Measurements from ENCODE around the gene BEND7.

The BEND7 gene

GRCh38 chr10:13401142-13401541 lies 127.7 kb downstream of the BEND7 start:
- no peak for TF ChIP-seq CTCF (conservative IDR thresholded peaks at IDR 0.05; ENCODE audit: low read depth)
- ChIA-PET CTCF (interaction anchor here (0.6 kb wide), 1 partner anchor 168 kb away, joined by 7 read pairs; no protein-coding TSS in a partner anchor), POLR2A (ENCODE audit: low non-redundant PET) (no interaction called here)
- DNase-seq (ENCODE audit: low spot score), result no peak
- no peak overlapping the region for H3K27ac ChIP-seq

- ChIA-PET CTCF (no interaction called here), POLR2A (ENCODE audit: low non-redundant PET) (no interaction called here)
- no peak overlapping the region for H3K27ac ChIP-seq
- no peak for TF ChIP-seq CTCF (conservative IDR thresholded peaks at IDR 0.05; ENCODE audit: low read depth)
- DNase-seq (ENCODE audit: low spot score), result no peak
Measured at GRCh38 chr10:13400196-13400965, 128.4 kb downstream of the BEND7 start.

GRCh38 chr10:13399752-13400151 lies 129.1 kb downstream of the BEND7 start:
- ChIA-PET POLR2A (ENCODE audit: low non-redundant PET) (no interaction called here), CTCF (no interaction called here)
- DNase-seq (ENCODE audit: low spot score), result no peak
- no peak overlapping the region for H3K27ac ChIP-seq
- TF ChIP-seq CTCF (conservative IDR thresholded peaks at IDR 0.05; ENCODE audit: low read depth), result no peak

- TF ChIP-seq CTCF (conservative IDR thresholded peaks at IDR 0.05; ENCODE audit: low read depth), result no peak
- POLR2A ChIA-PET (ENCODE audit: low non-redundant PET), result no interaction called here
- CTCF ChIA-PET, result no interaction called here
- no peak for DNase-seq (ENCODE audit: low spot score)
- H3K27ac ChIP-seq, result no peak overlapping the region
Measured at GRCh38 chr10:13399236-13399635, 129.6 kb downstream of the BEND7 start.

- CTCF ChIA-PET, result no interaction called here
- TF ChIP-seq CTCF (conservative IDR thresholded peaks at IDR 0.05; ENCODE audit: low read depth), result no peak
- H3K27ac ChIP-seq, result no peak overlapping the region
- POLR2A ChIA-PET (ENCODE audit: low non-redundant PET), result no interaction called here
- no peak for DNase-seq (ENCODE audit: low spot score)
Measured at GRCh38 chr10:13397052-13397451, 131.8 kb downstream of the BEND7 start.

GRCh38 chr10:13396369-13396768 lies 132.4 kb downstream of the BEND7 start:
- DNase-seq (ENCODE audit: low spot score), result no peak

More at GRCh38 chr10:13396369-13396768, 132.4 kb downstream of the BEND7 start:
- no peak for TF ChIP-seq CTCF (conservative IDR thresholded peaks at IDR 0.05; ENCODE audit: low read depth)
- POLR2A ChIA-PET (ENCODE audit: low non-redundant PET), result no interaction called here
- CTCF ChIA-PET, result no interaction called here
- H3K27ac ChIP-seq, result no peak overlapping the region

All from RWPE1 (cell line).